DMS114 treated with DMSO at 0.1 percent for 48 hours (cell line): ENCODE results near the gene C2CD4D.
"Not testable (repeated sequence)": the region's sequence is repeated elsewhere in the genome, so short reads cannot be mapped to it uniquely, and the experiment has no call there.

Experiments used
- DNase-seq: peaks from one replicate; lab custom pipeline; 2025; ENCODE audit not compliant: unreplicated experiment; lab: John Stamatoyannopoulos, UW

C2CD4D gene

GRCh38 chr1:151839457-151840403, at the start of gene C2CD4D:
Gene C2CD4D (minus strand): TSS chr1:151839820. CDS start chr1:151838989, 831 bp downstream.
- DNase-seq, result no peak

DNA sequence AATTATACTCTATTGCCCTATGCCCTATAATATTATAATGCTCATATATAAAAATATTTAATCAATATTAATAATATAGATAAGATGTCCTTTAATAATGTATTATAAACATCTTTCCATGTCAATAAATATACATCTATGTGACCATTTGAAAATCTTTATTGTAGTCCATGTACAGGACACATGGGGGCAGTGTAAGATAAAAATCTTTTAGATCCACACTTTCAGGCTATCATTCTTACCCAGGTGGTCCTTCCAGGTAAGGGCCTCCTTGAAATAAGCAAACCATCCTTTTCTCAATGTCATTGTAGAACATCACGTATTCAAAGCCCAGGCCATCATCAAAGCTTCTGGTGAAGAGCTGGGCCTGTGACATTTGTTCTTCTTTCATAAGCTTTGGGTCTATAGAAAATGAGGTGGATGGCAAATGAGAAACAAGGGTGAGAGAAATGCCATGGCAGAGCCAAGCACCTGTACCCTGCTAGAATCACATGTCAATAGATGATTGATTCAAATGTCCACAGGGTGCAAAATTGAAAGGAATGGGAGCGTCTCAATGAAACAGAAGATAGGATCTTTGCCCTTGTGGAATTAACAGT, 49.5 kb upstream of the C2CD4D start:
- DNase-seq, result no peak

DNA sequence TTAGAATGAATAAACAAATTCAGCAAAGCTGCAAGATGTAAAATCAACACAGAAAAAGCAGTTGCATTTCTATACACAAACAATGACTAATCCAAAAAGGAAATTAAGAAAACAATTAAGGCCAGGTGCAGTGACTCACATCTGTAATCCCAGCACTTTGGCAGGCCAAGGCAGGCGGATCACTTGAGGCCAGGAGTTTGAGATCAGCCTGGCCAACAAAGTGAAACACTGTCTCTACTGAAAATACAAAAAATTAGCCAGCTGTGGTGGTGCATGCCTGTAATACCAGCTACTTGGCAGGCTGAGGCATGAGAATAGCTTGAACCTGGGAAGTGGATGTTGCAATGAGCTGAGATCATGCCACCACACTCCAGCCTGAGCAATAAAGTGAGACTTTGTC, 47.4 kb upstream of the C2CD4D start:
- DNase-seq, result no peak

DNA sequence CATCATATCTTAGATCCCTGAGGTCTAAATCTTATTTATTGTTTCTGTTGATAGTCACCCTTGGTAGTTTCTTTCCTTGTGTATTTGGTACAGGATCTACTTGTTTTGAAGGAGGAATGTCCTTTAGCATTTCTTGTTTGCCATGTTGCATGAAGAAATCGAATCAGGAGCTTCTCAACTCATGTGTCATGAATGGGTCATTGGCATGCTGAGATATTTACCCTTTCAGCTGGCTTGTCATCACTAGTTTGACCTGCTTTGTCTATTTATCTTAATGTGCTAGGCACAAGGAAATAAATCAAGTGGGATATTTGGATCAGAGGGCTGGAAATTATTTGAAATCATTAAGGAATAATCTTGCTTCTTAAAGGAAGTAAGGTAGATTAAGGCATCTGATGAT, 45.9 kb upstream of the C2CD4D start:
- no peak for DNase-seq

DNA sequence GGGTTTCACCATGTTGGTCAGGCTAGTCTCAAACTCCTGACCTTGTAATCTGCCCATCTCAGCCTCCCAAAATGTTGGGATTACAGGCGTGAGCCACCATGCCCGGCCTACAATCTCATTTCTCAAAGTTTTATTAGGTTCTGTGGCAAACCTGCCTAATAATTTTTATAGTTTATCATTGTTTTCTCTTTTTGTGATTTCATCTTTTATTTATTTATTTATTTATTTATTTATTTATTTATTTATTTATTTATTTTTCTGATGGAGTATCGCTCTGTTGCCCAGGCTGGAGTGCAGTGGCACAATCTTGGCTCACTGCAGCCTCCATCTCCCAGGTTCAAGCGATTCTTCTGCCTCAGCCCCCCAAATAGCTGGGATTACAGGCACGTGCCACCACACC, 45.3 kb upstream of the C2CD4D start:
- not testable (repeated sequence) for DNase-seq

DNA sequence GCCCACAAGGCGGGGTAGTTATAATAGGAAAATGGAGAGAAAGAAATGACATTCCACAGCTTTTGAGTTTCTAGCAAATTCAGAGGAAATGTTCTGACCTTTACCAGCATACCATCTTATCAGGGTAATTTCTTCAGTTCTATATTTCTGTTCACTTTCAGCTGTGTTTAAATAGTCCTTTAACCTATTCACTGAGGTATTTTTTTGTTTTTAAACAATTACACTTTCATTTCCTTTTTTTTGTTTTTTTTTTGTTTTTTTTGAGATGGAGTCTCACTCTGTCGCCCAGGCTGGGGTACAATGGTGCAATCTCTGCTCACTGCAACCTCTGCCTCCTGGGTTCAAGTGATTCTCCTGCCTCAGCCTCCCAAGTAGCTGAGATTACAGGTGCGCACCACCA, 44.8 kb upstream of the C2CD4D start:
- not testable (repeated sequence) for DNase-seq

- not testable (repeated sequence) for DNase-seq
Measured at GRCh38 chr1:151883898-151884297, 44.3 kb upstream of the C2CD4D start.

- DNase-seq, result not testable (repeated sequence)
Measured at GRCh38 chr1:151882918-151883317, 43.3 kb upstream of the C2CD4D start.

DNA sequence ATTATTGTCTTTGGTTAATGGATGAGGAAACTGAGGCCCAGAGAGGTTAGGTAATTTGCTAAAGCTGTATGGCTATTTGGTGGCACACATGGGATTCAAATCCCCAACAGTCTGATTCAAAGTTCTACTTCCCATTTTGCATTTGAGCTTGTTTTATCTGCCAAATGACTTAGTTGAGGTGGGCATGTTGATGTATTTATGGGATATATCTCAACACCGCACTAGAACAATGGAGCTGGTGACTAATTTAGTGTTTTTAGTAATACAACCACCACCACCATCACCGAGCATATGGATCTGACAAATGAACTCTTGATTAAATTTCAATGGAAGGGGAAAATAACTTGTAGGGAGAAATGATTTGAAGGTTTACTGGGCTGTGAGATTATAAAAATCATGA, 42.8 kb upstream of the C2CD4D start:
- DNase-seq, result no peak

- peak; percentile 40 for DNase-seq
Measured at GRCh38 chr1:151881479-151881878, 41.9 kb upstream of the C2CD4D start.

- DNase-seq, result no peak
Measured at GRCh38 chr1:151875419-151876097, 35.9 kb upstream of the C2CD4D start.

- not testable (repeated sequence) for DNase-seq
Measured at GRCh38 chr1:151872776-151873175, 33.2 kb upstream of the C2CD4D start.

- no peak for DNase-seq
Measured at GRCh38 chr1:151871284-151872030, 31.8 kb upstream of the C2CD4D start.

GRCh38 chr1:151868486-151868885, 28.9 kb upstream of the C2CD4D start:
- DNase-seq, result no peak

- DNase-seq, result no peak
Measured at GRCh38 chr1:151867765-151868411, 28.3 kb upstream of the C2CD4D start.

DNA sequence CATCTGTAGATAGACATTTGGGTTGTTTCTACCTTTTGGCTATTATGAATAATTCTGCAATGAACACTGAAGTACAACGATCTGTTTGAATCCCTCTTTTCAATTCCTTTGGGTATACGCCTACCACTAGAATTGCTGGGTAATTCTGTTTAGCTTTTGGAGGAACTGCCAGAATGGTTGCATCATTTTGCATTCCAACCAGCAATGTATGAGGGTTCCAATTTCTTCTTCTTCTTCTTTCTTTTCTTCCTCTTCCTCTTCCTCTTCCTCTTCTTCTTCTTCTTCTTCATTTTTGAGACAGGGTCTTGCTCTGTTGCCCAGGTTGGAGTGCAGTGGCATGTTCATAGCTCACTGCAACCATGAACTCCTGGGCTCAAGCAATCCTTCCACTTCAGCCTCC, 27.7 kb upstream of the C2CD4D start:
- DNase-seq, result no peak

DNA sequence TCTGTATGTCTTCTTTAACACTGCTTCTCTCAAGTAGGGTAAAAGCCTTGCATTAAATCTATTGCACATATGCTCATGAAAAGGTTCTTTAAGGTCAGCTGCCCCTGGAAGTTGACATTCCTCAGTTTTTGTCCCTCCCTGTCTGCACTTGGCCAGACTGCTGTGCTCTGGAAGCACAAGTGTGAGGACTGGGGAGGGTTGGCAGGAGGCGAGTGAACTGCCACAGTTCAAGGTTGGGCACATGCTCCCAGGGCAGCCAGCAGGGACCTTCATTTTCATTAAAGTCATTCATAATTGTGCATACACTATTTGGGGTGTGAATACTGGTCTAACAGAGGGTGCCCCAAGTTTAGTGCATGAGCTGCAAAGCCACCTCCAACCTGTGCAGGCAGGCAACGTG, 24.8 kb upstream of the C2CD4D start:
- no peak for DNase-seq

GRCh38 chr1:151862604-151863003, 23.0 kb upstream of the C2CD4D start:
- DNase-seq, result no peak

DNA sequence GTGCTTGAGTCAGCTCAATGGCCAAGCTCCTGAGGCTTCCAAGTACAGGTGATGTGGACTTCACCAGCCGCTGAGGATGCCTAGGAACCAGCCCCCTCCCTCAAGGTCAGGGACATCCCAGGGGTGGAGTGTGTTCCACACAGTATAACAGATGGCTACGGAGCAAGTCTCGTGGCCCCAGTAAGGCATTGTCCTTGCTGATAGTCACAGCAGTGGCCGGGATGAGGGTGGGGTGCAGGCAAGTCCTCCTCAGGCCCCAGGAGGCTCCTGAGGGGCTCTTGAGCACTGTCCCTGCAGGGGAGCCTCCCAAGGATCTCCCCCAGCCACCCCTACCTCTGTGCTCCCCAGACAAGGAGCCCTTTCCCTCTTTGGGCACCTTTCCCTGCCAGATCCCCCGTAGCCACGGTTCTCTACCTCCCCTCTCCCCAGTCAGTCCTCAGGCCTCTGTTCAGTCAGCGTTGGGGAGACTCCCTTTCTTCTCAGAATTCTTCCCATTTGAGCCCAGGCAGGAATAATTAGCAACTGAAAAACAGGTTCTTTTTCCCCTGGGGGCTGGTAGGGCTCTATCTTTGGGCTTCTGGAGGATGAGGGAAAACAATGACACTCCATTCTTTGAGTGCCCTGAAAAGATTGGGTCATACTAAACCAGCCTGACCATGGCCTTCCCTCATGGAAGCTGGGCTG, 21.0 kb upstream of the C2CD4D start:
- DNase-seq, result no peak

GRCh38 chr1:151859891-151860293, 20.3 kb upstream of the C2CD4D start:
- no peak for DNase-seq
